Hematopoietic multipotent progenitor cell (in vitro differentiated cells): Measurements from ENCODE around the gene SLC35F3. TPM values are rescaled to one million over a fixed set of nuclear protein-coding genes. Genes with fewer than 3 reads are reported as not detected.

Source experiments
- DNase-seq, 3 donors: peaks; one replicate each; pipeline ENCODE4 v3.0.0-alpha.2; 2011 to 2015; ENCODE audit warnings: low read depth in 2 of 3, low spot score in 2 of 3
- total RNA-seq: library from RNA; depleted of rRNA; stranded (reverse); fragments of >200 nt; gene quantifications from one replicate; pipeline ENCODE4 v1.2.3, GENCODE V29; 2012

The SLC35F3 gene
- total RNA-seq, 1 donor = under 0.01 TPM

DNA sequence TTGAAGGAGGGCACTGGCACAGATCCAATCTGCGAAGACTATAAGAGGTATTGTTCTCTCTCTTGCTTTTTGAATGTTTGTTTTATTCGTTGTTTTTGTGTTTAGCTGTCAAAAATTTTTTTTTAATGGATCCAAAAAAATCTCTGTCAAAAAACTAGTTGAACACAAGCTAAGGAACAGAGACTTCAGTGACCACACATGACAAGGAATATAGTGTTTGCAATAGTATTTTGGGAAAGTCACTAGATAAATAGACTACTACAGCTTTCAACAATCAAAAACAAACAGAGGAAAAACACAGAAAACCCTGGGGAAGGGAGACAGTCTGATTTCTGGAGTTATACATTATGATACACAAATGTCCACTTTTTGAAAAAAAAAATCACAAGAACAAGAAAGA, 431.9 kb downstream of the SLC35F3 start:
- DNase-seq = no peak

DNA sequence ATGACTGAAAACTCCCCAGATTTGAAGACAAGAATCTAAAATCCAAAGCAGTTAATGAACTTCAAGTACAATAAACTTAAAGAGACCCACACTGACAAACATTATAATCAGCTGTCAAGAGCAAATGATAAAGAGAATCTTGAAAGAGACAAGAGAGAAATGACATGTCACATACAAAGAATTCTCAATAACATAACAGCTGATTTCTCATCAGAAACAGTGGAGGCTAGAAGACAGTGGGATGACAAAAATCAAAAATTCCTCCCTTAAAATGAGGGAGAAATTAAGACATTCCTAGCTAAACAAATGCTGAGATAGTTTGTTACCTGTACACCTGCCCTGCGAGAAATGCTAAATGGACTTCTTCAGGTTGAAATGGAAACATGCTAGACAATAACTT, 432.8 kb downstream of the SLC35F3 start:
- no peak for DNase-seq

DNA sequence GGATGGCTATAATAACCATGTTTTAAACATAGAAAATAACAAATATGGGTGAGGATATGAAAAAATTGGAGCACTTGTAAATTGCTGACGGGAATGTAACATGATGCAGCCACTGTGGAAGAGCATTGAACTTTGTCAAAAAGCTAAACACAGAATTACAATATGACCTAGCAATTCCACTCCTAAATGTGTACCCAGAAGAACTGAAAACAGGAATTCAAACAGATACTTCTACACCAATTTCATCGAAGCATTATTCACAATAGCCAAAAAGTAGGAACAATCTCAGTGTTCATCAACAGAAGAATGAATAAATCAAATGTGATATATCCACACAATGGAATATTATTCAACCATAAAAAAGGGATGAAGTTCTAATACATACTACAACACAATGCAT, 436.1 kb downstream of the SLC35F3 start:
- DNase-seq = no peak

DNA sequence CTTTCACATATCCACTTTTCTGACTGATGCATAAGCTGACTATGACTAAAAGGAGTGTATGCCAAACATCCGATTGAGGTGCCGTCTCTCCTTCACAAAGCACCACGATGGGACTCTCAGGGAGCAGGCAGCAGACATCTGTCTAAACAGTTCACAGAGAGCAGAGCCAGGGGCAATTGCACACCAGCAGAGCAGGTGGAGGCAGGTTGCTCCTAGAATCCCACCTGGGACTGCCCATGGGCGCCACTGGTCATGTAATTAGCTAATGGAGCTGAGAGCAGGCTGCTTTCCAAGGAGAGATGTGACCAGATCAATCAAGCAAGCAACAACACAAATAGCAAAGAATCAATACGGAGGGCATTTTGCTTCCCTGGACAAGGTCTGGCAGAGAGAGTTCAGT, 438.3 kb downstream of the SLC35F3 start:
- DNase-seq = no peak

DNA sequence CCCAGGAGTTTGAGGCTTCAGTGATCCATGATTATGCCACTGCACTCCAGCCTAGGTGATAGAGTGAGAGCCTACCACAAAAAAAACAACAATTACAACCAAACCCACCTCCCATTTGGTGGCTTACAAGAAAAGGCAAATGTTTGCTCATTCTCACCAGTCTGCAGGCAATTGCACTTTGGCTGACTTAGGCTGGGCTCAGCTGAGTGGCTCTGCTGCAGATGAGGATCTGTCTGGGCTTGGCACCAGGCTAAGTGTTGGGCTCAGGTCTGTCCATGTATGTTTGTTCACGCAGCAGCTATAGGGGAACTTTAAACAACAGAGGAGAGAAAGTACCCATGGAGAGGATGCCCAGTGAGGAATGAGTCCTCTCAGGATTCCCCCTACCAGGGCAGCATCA, 440.8 kb downstream of the SLC35F3 start:
- no peak for DNase-seq

DNA sequence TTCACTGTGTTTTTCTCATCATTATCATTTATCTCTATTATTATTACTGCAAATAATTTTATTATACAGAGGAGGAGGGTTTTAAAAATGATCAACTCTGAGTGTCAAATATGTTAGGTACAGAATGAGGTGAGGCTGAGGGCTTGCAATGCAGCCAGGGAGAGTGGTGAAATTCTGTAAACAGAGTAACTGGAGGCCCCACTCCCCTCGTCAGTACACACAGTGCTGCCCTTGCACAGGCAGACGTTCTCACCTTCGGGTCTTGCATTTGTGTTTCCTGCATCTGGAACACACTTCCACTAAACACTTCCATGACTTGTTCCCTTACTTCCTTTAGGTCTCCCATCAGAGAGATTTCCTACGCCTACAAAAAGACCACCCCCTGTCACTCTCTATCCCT, 444.5 kb downstream of the SLC35F3 start:
- DNase-seq = no peak

DNA sequence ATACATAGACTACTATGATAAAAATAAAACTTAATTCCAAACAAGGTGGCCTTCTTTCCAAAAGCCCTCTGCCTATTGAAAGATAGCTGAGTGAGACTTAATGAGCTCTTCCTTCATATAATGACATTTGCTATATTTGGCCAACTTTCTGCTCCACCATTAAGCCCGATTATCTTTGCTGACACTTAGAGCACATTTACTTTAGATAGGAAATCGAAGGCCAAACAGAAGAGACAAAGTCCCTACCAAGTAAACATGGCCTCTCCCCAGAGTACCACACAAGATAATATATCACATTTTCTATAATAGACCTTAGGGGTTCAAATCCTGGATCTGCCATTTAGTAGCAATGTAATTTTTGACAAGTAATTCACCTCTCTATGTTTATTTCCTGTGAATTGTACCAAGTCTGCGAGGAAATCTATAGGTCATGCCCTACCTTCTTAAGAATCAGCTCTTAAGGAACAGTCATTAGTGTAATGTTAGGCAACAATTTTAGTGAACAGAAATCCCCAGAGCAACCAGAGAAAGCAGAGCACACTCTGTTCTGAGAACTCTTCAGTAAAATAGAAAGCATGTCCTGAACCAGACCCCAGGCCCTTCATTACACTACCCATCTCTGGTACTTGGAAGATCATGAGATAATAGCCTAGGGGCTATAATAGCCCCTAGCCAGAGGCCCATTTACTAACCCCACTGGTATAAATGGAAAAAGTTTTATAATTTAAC, 451.5 kb downstream of the SLC35F3 start:
- no peak for DNase-seq

DNA sequence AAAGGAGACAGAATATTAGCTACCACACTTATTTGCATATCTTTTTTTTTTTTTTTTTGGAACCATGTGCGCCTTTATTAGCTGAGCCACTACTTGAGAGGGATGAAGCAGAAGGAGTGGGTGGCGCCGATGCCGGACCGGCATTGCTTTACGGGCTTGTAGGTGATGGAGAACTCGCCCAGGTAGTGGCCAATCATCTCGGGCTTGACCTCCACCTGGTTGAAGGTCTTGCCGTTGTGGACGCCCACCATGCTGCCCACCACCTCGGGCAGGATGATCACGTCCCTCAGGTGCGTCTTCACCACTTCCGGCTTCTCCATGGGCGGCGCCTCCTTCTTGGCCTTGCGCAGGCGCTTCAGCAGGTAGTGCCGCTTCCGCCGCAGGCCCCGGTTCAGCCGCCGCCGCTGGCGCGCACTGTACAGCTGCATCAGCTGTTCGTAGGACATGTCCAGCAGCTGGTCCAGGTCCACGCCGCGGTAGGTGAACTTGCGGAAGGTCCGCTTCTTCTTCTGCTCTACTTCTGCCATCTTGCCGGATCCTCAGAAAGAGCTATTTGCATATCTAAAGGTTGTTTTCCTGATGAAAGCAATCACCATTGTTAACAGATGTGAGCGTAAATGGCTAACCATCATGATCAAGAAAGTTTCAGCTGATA, 452.3 kb downstream of the SLC35F3 start:
- peak in 1 of 3 donors; percentile 31 for DNase-seq

DNA sequence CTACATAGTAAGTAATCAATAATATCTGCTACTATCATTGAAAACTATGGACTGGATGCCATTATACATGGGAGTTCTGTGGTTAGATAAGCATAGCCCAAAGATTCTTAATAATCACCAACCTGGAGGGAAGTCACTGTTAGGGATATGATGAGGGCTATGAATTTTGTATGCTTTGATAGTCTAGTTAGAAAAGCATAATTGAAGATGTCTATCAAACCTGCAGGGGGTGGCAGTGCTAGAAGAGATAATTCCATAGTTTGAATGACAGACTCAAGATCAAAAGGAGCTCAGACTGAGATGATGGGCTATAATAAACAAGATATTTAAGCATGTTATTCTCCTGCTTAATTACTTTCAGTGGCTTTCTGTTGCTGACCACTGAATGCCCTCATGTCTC, 453.4 kb downstream of the SLC35F3 start:
- no peak for DNase-seq

DNA sequence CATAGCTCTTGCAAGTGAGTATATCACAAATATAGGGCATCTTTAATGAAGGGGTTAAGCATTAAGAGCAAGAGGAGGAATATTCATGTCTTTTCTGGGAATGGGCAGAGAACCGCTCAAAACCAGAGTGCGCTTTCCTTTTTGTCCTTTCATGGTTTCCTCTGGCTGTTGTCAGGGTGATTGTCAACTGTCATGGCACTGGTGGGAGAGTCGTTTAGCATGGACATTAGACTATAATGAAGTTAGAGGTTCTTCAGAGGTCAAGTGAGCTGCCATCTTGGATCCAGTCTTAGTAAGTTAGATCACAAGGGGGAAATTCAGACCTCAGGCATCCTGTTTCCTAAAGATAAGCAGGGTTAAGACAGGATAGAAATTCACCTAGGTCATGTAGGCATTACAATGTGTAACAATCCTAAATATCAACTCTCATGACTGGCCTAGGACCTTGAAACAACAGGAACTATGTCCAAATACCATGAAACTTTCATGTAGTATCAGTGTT, 456.7 kb downstream of the SLC35F3 start:
- DNase-seq = peak in 1 of 3 donors; percentile 3

DNA sequence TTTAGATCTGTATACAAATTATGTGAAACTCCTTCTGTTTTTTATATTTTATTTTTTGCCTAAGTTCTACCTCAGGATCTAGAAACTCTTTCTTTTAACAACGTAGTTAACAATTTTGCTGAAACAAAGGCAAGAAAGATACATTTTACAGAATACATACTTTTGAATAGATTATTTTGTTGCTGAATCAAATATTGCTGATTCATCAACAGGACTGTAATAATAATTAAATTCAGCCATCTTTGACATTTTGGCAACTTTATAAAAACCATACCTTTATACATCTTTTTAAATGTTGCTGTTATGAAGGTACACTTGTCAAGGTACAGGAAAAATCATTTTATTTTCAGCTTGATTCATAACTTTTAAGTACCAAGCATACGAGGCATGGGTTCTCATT, 458.1 kb downstream of the SLC35F3 start:
- DNase-seq = no peak

DNA sequence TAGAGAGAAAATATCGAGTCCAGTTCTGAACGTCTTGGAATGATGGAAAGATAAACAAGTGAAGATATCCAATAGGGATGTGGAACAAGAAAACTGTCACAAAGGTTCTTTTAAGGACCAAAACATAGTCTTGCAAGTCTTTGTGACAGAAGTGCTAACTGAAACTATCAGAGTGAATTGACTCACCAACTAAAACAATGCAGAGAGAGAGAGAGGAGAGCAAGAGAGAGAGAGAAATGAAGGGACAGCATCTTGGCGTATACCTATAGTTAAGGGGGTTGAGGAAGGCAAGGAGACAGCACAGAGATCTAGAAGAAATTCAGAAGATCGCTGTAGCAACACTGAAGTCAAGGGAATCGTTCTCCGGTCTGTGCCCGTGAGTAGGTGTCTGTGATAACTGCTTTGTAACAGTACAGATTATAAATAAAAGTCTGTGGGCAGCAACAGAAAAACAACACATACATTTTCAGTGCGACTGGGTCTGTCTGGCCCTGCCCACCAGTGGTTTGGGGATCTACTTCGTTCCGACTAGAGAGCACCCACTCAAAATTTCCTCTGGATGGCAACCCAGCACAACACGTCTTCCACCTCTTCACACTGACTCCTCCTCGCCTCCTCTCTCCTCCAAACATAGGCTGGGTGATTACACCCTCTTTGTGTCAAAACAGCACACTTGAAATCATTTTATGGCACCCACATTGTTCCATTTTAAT, 464.0 kb downstream of the SLC35F3 start:
- DNase-seq = no peak

DNA sequence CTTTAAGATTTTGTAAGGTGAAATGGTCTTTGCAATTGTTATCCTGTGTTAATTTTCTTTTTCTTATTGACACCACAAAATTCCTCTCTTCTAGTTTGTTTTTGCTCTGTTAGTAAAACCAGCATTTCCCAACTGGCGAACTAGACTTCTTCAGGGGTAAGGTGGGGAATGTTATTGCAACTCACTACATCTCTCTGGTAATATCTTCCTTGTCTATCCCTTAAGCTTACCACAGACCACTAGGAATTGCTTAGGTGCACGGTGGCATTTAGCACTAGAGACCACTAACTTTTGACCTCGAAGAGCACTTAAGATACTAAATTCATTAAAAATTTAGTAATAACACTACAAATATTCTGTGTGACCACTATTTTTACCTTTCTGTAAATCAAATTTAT, 464.6 kb downstream of the SLC35F3 start:
- no peak for DNase-seq

DNA sequence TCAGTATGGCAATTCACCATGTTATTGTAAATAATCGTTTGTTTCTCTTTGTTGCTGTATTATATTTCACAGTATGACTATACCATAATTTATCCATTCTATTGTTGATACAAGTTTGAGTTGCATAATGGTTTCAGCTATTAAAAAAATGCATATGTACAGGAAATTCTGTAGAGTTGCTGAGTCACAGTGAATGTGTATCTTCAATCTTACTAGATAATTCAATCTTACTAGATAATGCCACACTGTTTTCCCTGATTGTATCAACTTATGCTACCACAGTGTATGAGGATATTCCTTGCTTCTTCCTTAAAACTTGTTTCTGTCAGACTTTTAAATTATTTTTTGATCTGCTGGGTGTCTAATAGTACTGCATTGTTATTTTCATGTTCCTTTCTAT, 465.3 kb downstream of the SLC35F3 start:
- no peak for DNase-seq

DNA sequence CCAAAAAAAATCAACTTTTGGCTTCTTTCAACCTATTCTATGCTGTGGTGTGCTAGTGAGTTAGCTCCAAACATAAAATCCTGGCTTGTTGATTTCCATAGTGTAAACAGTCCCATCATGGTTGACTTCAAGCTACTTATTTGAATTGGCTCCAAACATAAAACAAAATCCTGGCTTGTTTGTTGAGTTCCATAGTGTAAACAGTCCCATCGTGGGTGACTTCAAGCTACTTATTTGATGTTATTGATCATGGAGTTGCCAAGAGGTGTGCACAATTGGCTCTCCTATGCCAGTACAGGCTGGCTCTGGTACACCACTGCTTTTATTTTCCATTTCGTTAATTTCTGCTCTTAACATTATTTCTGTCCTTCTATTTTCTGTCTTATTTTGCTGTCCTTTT, 466.9 kb downstream of the SLC35F3 start:
- no peak for DNase-seq

DNA sequence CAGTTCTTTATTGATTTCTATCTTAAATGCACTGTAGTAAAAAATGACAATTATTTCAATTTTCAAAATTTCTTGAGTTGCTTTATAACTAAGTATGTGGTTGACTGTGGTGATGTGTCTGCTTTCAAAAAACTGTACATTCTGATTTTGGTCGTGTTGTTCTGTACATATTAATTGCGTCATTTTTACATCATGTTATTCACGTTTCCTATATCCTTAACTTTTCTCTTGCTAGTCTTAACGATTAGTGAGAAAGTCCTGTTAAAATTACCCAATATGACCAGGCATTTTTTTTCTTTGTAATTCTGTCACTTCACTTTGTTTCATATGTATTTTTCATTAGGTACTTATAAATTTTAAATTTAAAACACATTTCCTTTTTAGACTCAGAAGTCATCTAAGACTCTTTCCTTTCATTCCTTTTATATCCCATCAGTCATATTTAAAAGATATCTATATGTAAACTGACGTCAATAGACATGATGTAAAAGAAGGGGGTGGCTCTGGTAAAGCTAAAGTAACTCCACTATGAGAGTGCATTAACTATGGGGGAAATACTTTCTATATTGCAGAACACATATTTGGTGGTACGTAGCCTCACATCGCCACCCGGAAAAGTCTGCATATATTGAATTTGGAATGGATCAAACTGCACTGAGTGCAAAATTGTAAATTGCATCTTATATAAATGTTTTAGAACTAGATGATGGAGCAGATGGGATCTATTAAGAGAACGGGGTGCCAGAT, 467.7 kb downstream of the SLC35F3 start:
- no peak for DNase-seq

DNA sequence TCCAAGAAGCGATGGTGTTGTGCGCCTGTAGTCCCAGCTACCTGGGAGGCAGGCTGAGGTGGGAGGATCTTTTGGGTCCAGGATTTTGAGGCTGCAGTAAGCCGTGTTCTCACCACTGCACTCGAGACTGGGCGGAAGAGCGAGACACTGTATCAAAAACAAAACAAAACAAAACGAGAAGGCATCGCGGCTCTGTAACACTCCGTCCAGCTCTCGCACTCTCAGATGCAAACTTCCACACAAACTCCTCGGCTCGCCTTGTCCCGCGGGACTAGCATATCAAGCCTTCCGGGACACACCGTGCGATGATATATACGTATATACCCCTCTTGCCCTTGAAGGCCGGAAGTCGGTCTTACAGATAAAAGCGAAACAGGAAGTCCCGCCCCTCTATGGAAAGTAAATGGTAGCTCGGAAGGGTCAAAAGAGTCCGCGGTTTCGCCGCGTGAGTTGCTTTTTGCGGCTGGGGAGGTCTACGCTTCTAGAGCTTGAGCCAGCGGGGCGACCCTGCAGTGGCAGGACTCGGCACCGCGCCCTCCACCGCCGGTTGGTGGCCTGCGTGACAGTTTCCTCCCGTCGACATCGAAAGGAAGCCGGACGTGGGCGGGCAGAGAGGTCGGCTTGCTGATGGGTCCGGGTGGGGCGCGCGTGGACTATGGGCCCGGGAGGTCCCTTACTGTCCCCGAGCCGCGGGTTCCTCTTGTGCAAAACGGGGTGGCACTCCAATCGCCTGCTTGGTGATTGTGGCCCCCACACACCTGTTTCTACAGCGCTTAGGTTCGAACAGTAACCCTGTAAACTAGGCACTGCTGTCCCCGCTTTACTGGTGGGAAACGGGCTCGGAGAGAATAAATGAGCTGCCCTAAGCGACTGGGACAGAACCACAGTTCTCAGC, 468.8 kb downstream of the SLC35F3 start, which contains the start of gene COA6:
COA6 (plus strand) TSS at position 393 of the 895 bp plus-strand sequence; CDS start at position 404, 11 bp downstream.
- peak; percentile 93 to 98 (median 98) for DNase-seq

DNA sequence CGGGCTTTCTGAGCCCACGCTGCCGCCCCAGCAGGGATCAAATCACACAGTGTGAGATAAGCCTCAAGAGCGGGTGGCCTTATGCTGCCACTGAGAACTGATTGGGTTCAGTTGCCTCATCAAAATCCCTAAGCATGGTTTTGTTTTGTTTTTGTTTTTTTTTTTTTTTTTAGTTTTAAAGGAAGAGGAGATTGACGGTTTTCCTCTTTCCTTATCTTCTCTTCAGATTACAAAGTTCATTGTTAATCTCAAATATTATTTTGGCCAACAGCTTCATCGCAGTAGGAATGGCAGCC, 469.4 kb downstream of the SLC35F3 start:
- DNase-seq = no peak
